ENCODE results near the gene MACROD2.

Gene MACROD2

DNA sequence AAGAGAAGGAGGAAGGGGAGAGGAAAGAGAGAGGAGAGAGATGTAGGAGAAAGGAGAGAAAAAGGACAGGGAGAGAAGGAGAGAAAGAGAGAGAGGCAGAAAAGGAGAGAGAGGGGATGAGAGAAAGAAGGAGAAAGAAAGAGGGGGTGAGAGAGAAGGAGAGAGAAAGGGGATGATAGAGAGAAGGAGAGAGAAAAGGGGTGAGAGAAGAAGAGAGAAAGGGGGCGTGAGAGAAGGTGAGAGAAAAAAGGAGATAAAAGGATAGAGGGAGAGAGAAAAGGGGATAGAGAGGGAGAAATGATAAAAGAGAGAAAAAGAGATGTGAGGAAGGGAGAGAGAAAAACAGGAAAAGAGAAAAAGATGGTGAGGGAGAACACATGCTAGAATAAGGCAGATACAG lies 1644.5 kb downstream of the MACROD2 start:
- no peak for ATAC-seq
- TF ChIP-seq, protein P1, sequence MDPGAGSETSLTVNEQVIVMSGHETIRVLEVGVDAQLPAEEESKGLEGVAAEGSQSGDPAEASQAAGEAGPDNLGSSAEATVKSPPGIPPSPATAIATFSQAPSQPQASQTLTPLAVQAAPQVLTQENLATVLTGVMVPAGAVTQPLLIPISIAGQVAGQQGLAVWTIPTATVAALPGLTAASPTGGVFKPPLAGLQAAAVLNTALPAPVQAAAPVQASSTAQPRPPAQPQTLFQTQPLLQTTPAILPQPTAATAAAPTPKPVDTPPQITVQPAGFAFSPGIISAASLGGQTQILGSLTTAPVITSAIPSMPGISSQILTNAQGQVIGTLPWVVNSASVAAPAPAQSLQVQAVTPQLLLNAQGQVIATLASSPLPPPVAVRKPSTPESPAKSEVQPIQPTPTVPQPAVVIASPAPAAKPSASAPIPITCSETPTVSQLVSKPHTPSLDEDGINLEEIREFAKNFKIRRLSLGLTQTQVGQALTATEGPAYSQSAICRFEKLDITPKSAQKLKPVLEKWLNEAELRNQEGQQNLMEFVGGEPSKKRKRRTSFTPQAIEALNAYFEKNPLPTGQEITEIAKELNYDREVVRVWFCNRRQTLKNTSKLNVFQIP (CRISPR knock-in tag; IDR thresholded peaks at IDR 0.05; ENCODE audit: borderline replicate concordance, low read depth), result no peak
- TF ChIP-seq PPARA (CRISPR knock-in tag; IDR thresholded peaks at IDR 0.05; ENCODE audit: borderline replicate concordance) (no peak), ISL1 (CRISPR knock-in tag; IDR thresholded peaks at IDR 0.05) (no peak), BACH2 (CRISPR knock-in tag; IDR thresholded peaks at IDR 0.05; ENCODE audit: borderline replicate concordance) (no peak), TOX (CRISPR knock-in tag; IDR thresholded peaks at IDR 0.05; ENCODE audit: borderline replicate concordance) (no peak), RARB (CRISPR knock-in tag; IDR thresholded peaks at IDR 0.05) (no peak), OSR1 (CRISPR knock-in tag; IDR thresholded peaks at IDR 0.05) (no peak), ZFP3 (CRISPR knock-in tag; IDR thresholded peaks at IDR 0.05) (no peak), ZC3H10 (CRISPR knock-in tag; IDR thresholded peaks at IDR 0.05) (no peak), ZFP30 (CRISPR knock-in tag; IDR thresholded peaks at IDR 0.05) (no peak), ZNF565 (CRISPR knock-in tag; conservative IDR thresholded peaks at IDR 0.05; ENCODE audit: low read depth) (no peak), ARNTL (CRISPR knock-in tag; IDR thresholded peaks at IDR 0.05; ENCODE audit: borderline replicate concordance, low read depth) (no peak), GLIS3 (CRISPR knock-in tag; IDR thresholded peaks at IDR 0.05) (no peak), TCF4 (CRISPR knock-in tag; IDR thresholded peaks at IDR 0.05; ENCODE audit: borderline replicate concordance) (no peak)
- TF ChIP-seq, protein P2, sequence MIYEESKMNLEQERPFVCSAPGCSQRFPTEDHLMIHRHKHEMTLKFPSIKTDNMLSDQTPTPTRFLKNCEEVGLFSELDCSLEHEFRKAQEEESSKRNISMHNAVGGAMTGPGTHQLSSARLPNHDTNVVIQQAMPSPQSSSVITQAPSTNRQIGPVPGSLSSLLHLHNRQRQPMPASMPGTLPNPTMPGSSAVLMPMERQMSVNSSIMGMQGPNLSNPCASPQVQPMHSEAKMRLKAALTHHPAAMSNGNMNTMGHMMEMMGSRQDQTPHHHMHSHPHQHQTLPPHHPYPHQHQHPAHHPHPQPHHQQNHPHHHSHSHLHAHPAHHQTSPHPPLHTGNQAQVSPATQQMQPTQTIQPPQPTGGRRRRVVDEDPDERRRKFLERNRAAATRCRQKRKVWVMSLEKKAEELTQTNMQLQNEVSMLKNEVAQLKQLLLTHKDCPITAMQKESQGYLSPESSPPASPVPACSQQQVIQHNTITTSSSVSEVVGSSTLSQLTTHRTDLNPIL (CRISPR knock-in tag; IDR thresholded peaks at IDR 0.05; ENCODE audit: low read depth), result no peak
- TF ChIP-seq, protein P3, sequence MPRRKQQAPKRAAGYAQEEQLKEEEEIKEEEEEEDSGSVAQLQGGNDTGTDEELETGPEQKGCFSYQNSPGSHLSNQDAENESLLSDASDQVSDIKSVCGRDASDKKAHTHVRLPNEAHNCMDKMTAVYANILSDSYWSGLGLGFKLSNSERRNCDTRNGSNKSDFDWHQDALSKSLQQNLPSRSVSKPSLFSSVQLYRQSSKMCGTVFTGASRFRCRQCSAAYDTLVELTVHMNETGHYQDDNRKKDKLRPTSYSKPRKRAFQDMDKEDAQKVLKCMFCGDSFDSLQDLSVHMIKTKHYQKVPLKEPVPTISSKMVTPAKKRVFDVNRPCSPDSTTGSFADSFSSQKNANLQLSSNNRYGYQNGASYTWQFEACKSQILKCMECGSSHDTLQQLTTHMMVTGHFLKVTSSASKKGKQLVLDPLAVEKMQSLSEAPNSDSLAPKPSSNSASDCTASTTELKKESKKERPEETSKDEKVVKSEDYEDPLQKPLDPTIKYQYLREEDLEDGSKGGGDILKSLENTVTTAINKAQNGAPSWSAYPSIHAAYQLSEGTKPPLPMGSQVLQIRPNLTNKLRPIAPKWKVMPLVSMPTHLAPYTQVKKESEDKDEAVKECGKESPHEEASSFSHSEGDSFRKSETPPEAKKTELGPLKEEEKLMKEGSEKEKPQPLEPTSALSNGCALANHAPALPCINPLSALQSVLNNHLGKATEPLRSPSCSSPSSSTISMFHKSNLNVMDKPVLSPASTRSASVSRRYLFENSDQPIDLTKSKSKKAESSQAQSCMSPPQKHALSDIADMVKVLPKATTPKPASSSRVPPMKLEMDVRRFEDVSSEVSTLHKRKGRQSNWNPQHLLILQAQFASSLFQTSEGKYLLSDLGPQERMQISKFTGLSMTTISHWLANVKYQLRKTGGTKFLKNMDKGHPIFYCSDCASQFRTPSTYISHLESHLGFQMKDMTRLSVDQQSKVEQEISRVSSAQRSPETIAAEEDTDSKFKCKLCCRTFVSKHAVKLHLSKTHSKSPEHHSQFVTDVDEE (CRISPR knock-in tag; IDR thresholded peaks at IDR 0.05), result no peak

DNA sequence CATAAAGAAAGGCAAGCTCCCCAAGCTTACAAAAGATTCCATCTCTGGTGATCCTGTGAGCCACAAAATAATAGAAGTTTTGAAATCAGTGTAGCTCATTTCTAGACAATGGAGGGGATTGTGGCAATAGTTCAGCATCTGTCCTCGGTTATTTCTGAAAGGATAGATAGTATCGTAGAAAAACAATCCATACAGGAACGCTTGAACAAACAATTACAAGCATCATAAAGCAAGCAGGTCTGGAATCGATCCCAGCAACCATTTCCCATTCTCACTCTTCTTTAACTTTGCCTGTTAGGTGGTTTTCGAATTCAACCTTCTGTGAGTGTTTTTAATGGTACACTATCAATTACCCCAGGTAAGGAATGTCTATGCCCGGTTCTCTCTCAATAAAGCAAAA lies 1646.8 kb downstream of the MACROD2 start:
- ATAC-seq, result no peak

DNA sequence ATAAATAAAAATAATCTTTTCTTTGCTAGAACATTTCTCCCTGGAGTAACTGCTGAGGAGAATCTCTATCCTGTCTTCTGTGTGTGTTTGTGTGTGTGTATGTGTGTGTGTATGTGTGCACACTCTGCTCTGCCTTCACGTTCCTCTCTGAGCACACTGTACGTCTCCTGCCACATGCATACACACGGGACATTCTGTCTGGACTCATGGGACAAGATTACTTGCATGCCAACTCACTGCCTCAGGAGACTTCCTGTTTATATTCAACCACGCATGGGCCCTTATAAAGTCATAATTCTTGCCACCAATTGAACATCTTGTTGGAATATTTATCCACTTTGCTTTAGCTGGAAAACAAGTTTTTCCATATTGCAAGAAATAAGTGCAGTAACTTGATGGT lies 1647.4 kb downstream of the MACROD2 start:
- ATAC-seq, result no peak
- TF ChIP-seq, protein P1 (CRISPR knock-in tag; IDR thresholded peaks at IDR 0.05; ENCODE audit: borderline replicate concordance, low read depth), result no peak
- TF ChIP-seq ZFP30 (CRISPR knock-in tag; IDR thresholded peaks at IDR 0.05), result no peak
- no peak for TF ChIP-seq RARB (CRISPR knock-in tag; IDR thresholded peaks at IDR 0.05)

More for the DNA sequence above, 1646.8 kb downstream of the MACROD2 start:
- TF ChIP-seq TCF4 (CRISPR knock-in tag; IDR thresholded peaks at IDR 0.05; ENCODE audit: borderline replicate concordance) (peak; percentile 57; the same call in 1 of the 2 replicates), ZNF70 (CRISPR knock-in tag; IDR thresholded peaks at IDR 0.05) (peak; percentile 44; the same call in 1 of the 2 replicates), ESRRG (CRISPR knock-in tag; IDR thresholded peaks at IDR 0.05) (no peak)

DNA sequence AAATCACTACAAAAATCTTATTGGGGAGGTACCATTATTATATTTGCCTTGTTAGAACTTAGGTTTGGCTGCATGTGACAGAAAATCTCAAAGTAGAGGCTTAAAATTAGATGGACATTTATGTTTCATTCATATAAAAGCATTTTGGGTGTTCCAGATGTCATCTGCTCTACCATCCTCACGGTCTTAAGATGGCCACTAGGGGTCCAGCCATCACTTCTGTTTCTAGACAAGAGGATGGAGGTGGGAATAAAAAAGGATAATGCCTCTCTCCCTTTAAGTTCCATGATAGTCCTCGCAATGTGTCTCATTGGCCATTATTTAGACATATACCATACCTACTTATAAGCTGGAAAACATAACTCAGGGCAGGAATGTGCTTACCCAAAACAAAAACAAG lies 1648.4 kb downstream of the MACROD2 start:
- 0 out of 3 replicates have a peak, but pooled peaks have one; percentile 32 for ATAC-seq
- no peak for TF ChIP-seq ZNF70 (CRISPR knock-in tag; IDR thresholded peaks at IDR 0.05)
- TF ChIP-seq ZC3H10 (CRISPR knock-in tag; IDR thresholded peaks at IDR 0.05), result no peak
- no peak for TF ChIP-seq CSDC2 (CRISPR knock-in tag; IDR thresholded peaks at IDR 0.05)
- no peak for TF ChIP-seq RARB (CRISPR knock-in tag; IDR thresholded peaks at IDR 0.05)
- no peak for TF ChIP-seq ISL1 (CRISPR knock-in tag; IDR thresholded peaks at IDR 0.05)
- TF ChIP-seq ZNF8 (CRISPR knock-in tag; IDR thresholded peaks at IDR 0.05), result no peak
- no peak for TF ChIP-seq BACH2 (CRISPR knock-in tag; IDR thresholded peaks at IDR 0.05; ENCODE audit: borderline replicate concordance)
- no peak for TF ChIP-seq TCF4 (CRISPR knock-in tag; IDR thresholded peaks at IDR 0.05; ENCODE audit: borderline replicate concordance)
- TF ChIP-seq ESRRG (CRISPR knock-in tag; IDR thresholded peaks at IDR 0.05), result no peak
- TF ChIP-seq OSR1 (CRISPR knock-in tag; IDR thresholded peaks at IDR 0.05), result no peak
- TF ChIP-seq, protein P4, sequence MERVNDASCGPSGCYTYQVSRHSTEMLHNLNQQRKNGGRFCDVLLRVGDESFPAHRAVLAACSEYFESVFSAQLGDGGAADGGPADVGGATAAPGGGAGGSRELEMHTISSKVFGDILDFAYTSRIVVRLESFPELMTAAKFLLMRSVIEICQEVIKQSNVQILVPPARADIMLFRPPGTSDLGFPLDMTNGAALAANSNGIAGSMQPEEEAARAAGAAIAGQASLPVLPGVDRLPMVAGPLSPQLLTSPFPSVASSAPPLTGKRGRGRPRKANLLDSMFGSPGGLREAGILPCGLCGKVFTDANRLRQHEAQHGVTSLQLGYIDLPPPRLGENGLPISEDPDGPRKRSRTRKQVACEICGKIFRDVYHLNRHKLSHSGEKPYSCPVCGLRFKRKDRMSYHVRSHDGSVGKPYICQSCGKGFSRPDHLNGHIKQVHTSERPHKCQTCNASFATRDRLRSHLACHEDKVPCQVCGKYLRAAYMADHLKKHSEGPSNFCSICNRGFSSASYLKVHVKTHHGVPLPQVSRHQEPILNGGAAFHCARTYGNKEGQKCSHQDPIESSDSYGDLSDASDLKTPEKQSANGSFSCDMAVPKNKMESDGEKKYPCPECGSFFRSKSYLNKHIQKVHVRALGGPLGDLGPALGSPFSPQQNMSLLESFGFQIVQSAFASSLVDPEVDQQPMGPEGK (CRISPR knock-in tag; IDR thresholded peaks at IDR 0.05; ENCODE audit: borderline replicate concordance), result no peak
- no peak for TF ChIP-seq SNAI2 (CRISPR knock-in tag; IDR thresholded peaks at IDR 0.05)
- no peak for TF ChIP-seq ZFP3 (CRISPR knock-in tag; IDR thresholded peaks at IDR 0.05)
